ENCODE results near the gene MYT1.

Gene MYT1

GRCh38 chr20:64236137-64237088, 72.2 kb downstream of the MYT1 start:
- DNase-seq: no peak

DNA sequence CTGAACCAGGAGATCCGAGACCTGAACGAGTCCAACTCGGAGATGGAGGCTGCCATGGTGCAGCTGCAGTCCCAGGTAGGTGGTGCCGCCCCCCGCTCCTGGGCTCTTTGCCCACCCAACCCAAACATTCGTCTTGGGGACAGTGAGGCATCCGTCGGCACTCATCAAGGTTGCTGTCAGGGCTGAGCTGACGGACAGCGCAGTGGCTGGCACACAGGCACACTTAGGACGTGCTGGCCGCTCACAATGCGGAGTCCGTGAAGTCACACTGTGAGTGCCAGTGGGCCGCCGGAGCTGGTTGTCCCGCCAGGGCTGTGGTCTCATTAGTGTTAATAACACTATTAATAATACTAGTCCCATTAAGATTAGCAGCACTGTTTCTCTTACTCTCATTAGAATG, 73.1 kb downstream of the MYT1 start:
- DNase-seq: no peak

DNA sequence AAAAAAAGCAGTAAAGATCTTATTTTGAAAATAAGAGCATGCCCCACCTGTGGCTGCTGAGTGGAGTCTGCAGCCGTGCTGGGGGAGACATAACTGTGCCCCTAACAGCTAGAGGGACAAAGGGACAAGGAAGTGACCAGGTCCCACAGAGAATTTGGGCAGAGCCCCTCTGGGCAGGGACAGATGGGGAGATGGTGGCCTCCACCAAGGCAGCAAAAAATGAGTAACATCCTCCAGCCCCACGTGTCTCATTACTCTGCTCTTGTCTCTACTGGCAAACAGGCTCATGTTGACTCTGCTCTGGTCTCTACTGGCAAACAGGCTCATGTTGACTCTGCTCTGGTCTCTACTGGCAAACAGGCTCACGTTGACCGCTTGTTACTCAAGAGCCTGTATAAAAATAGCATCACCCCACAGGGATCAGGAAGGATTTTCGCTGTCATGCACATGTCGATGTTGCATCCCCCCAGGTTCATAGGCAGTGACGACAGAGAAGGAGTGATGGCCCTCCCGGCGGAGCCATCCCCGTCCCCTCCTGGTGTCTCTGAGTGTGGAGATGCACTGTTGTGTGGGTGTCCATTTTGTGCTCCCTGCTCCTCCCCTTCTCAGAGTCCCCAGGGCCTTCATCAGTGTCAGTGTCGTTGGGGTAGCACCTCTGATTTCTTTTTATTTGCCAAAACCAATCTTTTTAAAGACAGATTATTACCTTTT, 74.0 kb downstream of the MYT1 start:
- no peak for DNase-seq

DNA sequence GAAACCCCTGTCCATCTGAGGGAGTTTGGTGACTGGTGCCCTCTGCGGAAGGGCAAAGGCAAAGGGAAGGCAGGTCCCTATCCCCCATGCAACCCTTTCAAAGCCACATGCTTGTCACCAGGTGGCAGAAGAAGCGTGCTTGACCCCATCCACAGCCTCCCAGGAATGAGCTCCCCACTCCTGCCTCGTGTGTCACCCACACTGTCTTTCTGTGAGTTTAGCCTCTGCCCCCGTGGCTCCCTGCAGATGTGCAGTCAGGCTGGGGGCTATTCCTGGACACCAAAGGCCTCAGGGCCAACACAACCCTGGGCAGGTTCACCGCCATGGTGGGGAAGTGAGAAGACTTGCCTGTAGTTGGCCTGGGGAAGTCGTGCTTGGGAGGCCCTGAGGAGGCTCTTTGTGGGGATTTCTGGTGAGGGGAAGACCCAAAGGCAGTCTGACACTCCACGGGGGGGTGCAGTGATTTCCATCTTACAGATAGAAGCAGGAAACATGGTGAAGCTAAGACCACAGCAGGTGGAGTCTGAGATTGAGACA, 74.7 kb downstream of the MYT1 start:
- no peak for DNase-seq

DNA sequence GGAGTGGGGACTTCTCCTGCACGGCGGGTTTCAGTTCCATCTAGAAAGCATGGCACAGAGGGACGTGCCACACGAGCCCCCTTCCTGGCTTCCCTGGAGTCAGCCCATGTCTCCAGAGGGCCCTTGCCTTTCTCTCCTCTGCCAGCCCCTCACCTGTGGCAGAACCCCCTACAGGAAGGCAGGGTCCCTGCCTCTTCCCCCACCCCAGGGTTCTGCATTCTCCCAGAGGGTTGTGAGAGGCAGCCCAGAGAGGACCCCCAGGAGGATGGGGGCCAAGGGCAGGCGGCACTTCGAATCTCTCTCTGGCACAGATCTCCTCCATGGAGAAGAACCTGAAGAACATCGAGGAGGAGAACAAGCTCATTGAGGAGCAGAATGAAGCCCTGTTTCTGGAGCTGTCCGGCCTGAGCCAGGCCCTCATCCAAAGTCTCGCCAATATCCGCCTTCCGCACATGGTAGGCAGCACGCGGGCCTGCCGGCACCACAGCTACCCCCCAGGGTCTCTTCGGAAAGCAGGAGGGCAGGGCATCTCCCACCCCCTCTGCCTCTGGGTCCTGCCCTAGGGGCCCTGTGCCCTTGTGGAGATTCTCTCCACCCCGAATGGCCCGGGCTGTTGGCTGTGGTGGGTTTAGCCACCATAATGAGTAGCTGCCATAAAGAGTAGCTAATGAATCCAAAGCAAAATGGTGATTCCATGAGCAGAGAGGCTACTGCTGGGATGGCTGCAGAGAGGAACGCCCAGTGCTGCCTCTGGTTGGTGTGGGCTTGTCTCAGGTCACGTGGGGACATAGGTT, 75.4 kb downstream of the MYT1 start:
- DNase-seq: no peak

- DNase-seq: no peak
These were observed 76.2 kb downstream of the MYT1 start for GRCh38 chr20:64240243-64241015.

GRCh38 chr20:64241061-64241460, 76.8 kb downstream of the MYT1 start:
- no peak for DNase-seq

GRCh38 chr20:64242003-64242796, 77.9 kb downstream of the MYT1 start:
- DNase-seq: no peak

DNA sequence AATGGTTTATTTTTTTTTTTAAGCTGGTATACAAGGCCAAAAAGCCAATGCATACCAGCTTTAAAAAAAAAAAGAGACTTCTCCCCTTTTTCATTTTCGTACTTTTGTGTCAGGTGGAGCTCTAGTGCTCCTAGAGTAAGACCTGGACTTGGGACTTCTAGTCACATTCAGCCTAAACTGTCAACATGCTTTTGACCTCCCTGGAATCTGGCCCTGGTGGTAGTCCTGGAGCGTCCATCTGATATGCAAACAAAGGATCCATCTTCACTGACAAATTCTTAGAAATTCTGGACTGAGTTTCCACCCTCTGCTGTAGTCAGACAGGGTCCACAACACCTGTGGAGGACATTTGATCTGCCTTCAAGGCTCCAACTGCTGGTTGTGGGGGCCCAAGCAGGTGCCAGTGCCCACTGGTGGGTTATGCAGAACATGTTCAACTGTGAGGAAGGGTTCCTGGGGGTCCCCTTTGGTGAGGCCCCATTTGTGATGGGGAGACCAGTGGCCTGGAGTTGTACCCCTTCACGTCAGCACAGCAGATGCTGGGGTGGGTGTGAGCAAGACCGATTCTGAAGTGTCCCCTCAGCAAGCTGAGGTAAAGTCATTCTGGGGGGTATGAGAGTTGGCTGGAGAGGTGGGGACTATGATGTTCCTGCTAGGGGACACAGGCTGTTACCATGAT, 78.7 kb downstream of the MYT1 start:
- no peak for DNase-seq

GRCh38 chr20:64244281-64244805, 80.1 kb downstream of the MYT1 start:
- DNase-seq: no peak

DNA sequence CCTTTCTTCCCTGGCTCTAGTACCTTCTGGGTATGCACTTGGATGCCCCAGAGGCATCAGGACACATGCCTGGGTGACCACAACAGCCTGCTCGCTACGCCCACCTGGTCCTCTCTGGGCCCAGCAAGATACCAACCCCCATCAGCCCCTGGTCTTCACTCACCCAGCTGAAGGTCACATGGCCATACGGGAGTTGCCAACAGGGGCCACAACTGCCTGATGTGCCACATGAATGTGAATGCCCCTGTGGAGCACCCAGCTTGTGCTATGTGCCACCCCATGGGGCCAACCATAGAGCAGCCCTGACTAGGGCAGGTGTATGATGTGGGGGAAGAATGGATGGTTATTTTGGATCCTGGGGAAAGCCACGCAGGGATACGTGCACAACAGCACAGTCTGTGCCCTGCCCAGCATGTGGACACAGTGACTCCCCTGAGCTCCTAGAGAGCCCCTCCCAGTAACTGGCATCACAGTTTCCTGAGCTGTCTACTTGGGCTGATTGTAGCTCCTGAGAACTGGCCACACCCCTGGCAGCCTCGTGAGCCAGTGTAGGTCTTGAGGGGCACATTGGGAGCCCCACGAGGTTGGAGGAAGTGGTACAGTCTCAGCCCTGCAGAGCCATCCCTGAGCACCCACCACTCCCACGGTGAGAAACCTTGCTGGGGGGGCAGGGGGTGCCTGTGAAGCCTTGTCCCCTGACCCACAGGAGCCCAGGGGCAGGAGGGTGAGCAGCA, 80.8 kb downstream of the MYT1 start:
- DNase-seq: no peak

- DNase-seq: no peak
These were observed 81.7 kb downstream of the MYT1 start for GRCh38 chr20:64245746-64246595.

- DNase-seq: no peak
These were observed 82.5 kb downstream of the MYT1 start for GRCh38 chr20:64246616-64247306.

GRCh38 chr20:64247307-64247618, 83.0 kb downstream of the MYT1 start:
- no peak for DNase-seq

- DNase-seq: no peak
These were observed 84.0 kb downstream of the MYT1 start for GRCh38 chr20:64247970-64248841.

GRCh38 chr20:64250027-64250426, 85.8 kb downstream of the MYT1 start:
- DNase-seq: no peak

DNA sequence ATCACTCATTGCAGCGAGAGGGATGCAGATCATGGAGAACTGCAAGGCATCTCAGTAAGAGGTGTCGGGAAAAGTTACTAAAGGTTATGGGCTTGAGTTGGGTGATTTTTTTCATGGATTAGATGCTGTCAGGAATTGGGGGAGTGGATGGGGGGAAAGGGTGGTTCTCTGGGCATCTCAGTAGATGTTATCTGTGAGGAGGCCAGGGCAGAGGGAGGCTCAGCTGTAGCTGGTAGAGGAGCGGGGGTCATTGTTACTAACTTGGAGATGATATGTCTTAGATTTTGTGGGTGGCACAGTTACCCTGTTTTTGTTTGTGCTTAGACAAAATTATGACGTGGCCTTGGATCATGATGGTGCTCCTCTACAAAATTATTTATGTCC, 88.7 kb downstream of the MYT1 start:
- no peak for DNase-seq
